IMR-90 (cell line): ENCODE measurements around the gene ALCAM. TPM values are rescaled to one million over a fixed set of nuclear protein-coding genes. Genes with fewer than 3 reads are reported as not detected.

ENCODE experiments used
- ATAC-seq: fragments of 200-7000 bp; cut with Tn5 transposase; 2 replicates; pipeline ENCODE4 v1.9.1; 2020; ENCODE audit warnings: low read depth, mild to moderate bottlenecking, moderate library complexity
- BruUV-seq: library from RNA; stranded (reverse); fragments of 400-500 nt; replicated peaks from 2 replicates; lab custom pipeline; 2021; lab: Mats Ljungman, UMichigan
- CTCF ChIA-PET: fragments of 300-600 bp; formaldehyde crosslinking; extraction: SDS; loops from one replicate; lab custom pipeline; 2021; ENCODE audit warnings: antibody characterized with exemption; lab: Yijun Ruan, JAX
- POLR2A ChIA-PET: fragments of 300-600 bp; sonication (Branson Sonifier 250); formaldehyde crosslinking; loops from one replicate; lab custom pipeline; 2022; ENCODE audit warnings: antibody characterized with exemption; ENCODE audit not compliant: unreplicated experiment; lab: Charles Lee
- DNase-seq: peaks from one replicate; pipeline ENCODE4 v3.0.0; 2013
- H2AFZ ChIP-seq: replicated peaks from 2 replicates; pipeline ENCODE3; 2013; ENCODE audit warnings: low read length, mild to moderate bottlenecking; ENCODE audit not compliant: poor library complexity
- H2AK5ac ChIP-seq: 2 replicates; pipeline ENCODE4 v1.6.1; 2013; ENCODE audit warnings: low read depth, low read length, inconsistent platforms
- H2AK9ac ChIP-seq: replicated peaks from 2 replicates; pipeline ENCODE3; 2013; ENCODE audit warnings: mild to moderate bottlenecking, low read depth, low read length, moderate library complexity; ENCODE audit not compliant: poor library complexity
- H2BK120ac ChIP-seq: 2 replicates; pipeline ENCODE4 v1.6.1; 2013; ENCODE audit warnings: low read depth, low read length, inconsistent platforms
- H2BK15ac ChIP-seq: 3 replicates; pipeline ENCODE4 v1.6.1; 2013; ENCODE audit warnings: low read depth, low read length, inconsistent platforms
- H2BK20ac ChIP-seq: 2 replicates; pipeline ENCODE4 v1.6.1; 2013; ENCODE audit warnings: low read depth, mild to moderate bottlenecking, inconsistent platforms, low read length, moderate library complexity
- H2BK5ac ChIP-seq: 2 replicates; pipeline ENCODE4 v1.6.1; 2013; ENCODE audit warnings: mild to moderate bottlenecking, low read depth, low read length, inconsistent platforms; ENCODE audit not compliant: poor library complexity, severe bottlenecking
- H3K14ac ChIP-seq: replicated peaks from 2 replicates; pipeline ENCODE4 v1.6.1; 2013; ENCODE audit warnings: low read depth, low read length, inconsistent platforms
- H3K18ac ChIP-seq: 2 replicates; pipeline ENCODE4 v1.6.1; 2013; ENCODE audit warnings: low read depth, low read length, control low read depth
- H3K23ac ChIP-seq: 2 replicates; pipeline ENCODE4 v1.6.1; 2013; ENCODE audit warnings: low read depth, low read length, inconsistent platforms
- H3K27ac ChIP-seq: 2 replicates; pipeline ENCODE4 v1.5.1; 2013; ENCODE audit warnings: mild to moderate bottlenecking, control low read depth, low read length; ENCODE audit not compliant: insufficient read depth
- H3K27me3 ChIP-seq: 2 replicates; pipeline ENCODE4 v1.6.1; 2013; ENCODE audit warnings: low read length; ENCODE audit not compliant: control insufficient read depth, insufficient read depth
- H3K36me3 ChIP-seq: 2 replicates; pipeline ENCODE4 v1.6.1; 2013; ENCODE audit warnings: low read length, mixed read lengths; ENCODE audit not compliant: control insufficient read depth, insufficient read depth
- H3K4ac ChIP-seq: 2 replicates; pipeline ENCODE4 v1.6.1; 2013; ENCODE audit warnings: low read depth, low read length, inconsistent platforms
- H3K4me1 ChIP-seq: 2 replicates; pipeline ENCODE4 v1.6.1; 2013; ENCODE audit warnings: low read length, mixed read lengths; ENCODE audit not compliant: control insufficient read depth, insufficient read depth
- H3K4me2 ChIP-seq: 2 replicates; pipeline ENCODE4 v1.6.1; 2013; ENCODE audit warnings: low read depth, mild to moderate bottlenecking, control low read depth, low read length, moderate library complexity
- H3K4me3 ChIP-seq: 2 replicates; pipeline ENCODE4 v1.5.1; 2013; ENCODE audit warnings: low read depth, mild to moderate bottlenecking, control low read depth, low read length, moderate library complexity; ENCODE audit not compliant: insufficient read depth
- H3K56ac ChIP-seq: 2 replicates; pipeline ENCODE4 v1.6.1; 2013; ENCODE audit warnings: low read length, inconsistent platforms; ENCODE audit not compliant: insufficient read depth; ENCODE audit errors: extremely low read depth
- H3K79me1 ChIP-seq, 2 experiments: 2 replicates each; pipeline ENCODE4 v1.6.1; 2013; ENCODE audit warnings: low read length in 2 of 2, inconsistent platforms in 1 of 2, low read depth in 1 of 2
- H3K9ac ChIP-seq: 2 replicates; pipeline ENCODE4 v1.6.1; 2013; ENCODE audit warnings: low read depth, low read length, control low read depth
- H3K9me1 ChIP-seq: 2 replicates; pipeline ENCODE4 v1.6.1; 2013; ENCODE audit warnings: low read length, inconsistent platforms; ENCODE audit not compliant: insufficient read depth
- H3K9me3 ChIP-seq: 2 replicates; pipeline ENCODE4 v1.6.1; 2013; ENCODE audit warnings: low read length; ENCODE audit not compliant: control insufficient read depth, insufficient read depth
- H4K20me1 ChIP-seq: 2 replicates; pipeline ENCODE4 v1.6.1; 2013; ENCODE audit warnings: low read length, inconsistent platforms; ENCODE audit not compliant: insufficient read depth
- H4K5ac ChIP-seq: 2 replicates; pipeline ENCODE4 v1.6.1; 2013; ENCODE audit warnings: mild to moderate bottlenecking, low read depth, low read length, control low read depth
- H4K8ac ChIP-seq, 2 experiments: 2 replicates each; pipeline ENCODE4 v1.6.1; 2013; ENCODE audit warnings: low read depth in 2 of 2, low read length in 2 of 2, control low read depth in 1 of 2, inconsistent platforms in 1 of 2
- H4K91ac ChIP-seq: 2 replicates; pipeline ENCODE4 v1.6.1; 2013; ENCODE audit warnings: low read depth, low read length, inconsistent platforms; ENCODE audit not compliant: insufficient read depth
- BHLHE40 ChIP-seq: fragments of 150-350 bp; IDR thresholded peaks from 2 replicates; pipeline ENCODE4 v1.6.1; 2016; ENCODE audit warnings: mild to moderate bottlenecking, low read depth, low read length
- CHD1 ChIP-seq: IDR thresholded peaks from 2 replicates; pipeline ENCODE4 v1.6.1; 2012; ENCODE audit warnings: low read depth, low read length, improper control_type of control experiment
- ELK1 ChIP-seq: fragments of 150-350 bp; IDR thresholded peaks from 2 replicates; pipeline ENCODE4 v1.6.1; 2016; ENCODE audit warnings: low read depth, mild to moderate bottlenecking, low read length, moderate library complexity, borderline replicate concordance
- MXI1 ChIP-seq: IDR thresholded peaks from 2 replicates; pipeline ENCODE4 v1.6.1; 2012; ENCODE audit warnings: low read depth, mild to moderate bottlenecking, low read length, moderate library complexity, borderline replicate concordance
- POLR2A ChIP-seq: IDR thresholded peaks from 2 replicates; pipeline ENCODE4 v1.6.1; 2012; ENCODE audit warnings: mild to moderate bottlenecking, low read depth, low read length
- RAD21 ChIP-seq: IDR thresholded peaks from 2 replicates; pipeline ENCODE4 v1.6.1; 2012; ENCODE audit warnings: low read length, improper control_type of control experiment
- RCOR1 ChIP-seq: IDR thresholded peaks from 2 replicates; pipeline ENCODE4 v1.6.1; 2012; ENCODE audit warnings: mild to moderate bottlenecking, low read length, improper control_type of control experiment; ENCODE audit not compliant: insufficient replicate concordance
- RFX5 ChIP-seq: IDR thresholded peaks from 2 replicates; pipeline ENCODE4 v1.8.0; 2012; ENCODE audit warnings: low read depth, mild to moderate bottlenecking, low read length, moderate library complexity
- SMC3 ChIP-seq: fragments of 150-350 bp; IDR thresholded peaks from 2 replicates; pipeline ENCODE4 v1.6.1; 2016; ENCODE audit warnings: low read depth, mild to moderate bottlenecking, antibody characterized with exemption, low read length, moderate library complexity
- USF2 ChIP-seq: fragments of 150-350 bp; IDR thresholded peaks from 2 replicates; pipeline ENCODE4 v1.6.1; 2017; ENCODE audit warnings: mild to moderate bottlenecking, antibody characterized with exemption, low read length, low read depth
- WGBS, 2 experiments: methylation state at CpG; one replicate each; pipeline versions ENCODE4 v1.1.5 to v1.1.7; 2013; ENCODE audit warnings: missing lambda C conversion rate in 2 of 2; ENCODE audit not compliant: insufficient read length in 1 of 2; ENCODE audit errors: extremely low coverage in 2 of 2; 5-methylcytosine and 5-hydroxymethylcytosine counted together
- dilution Hi-C: fragments of 300-500 bp; cut with HindIII; formaldehyde crosslinking; loops from one replicate; pipeline ENCODE4 v1.14.3; 2018; ENCODE audit warnings: low sequenced_read_pairs; ENCODE audit not compliant: unreplicated experiment
- in situ Hi-C: fragments of 300-500 bp; cut with MboI; formaldehyde crosslinking; loops from 3 replicates; pipeline ENCODE4 v1.14.3; 2019; ENCODE audit warnings: low sequenced_read_pairs, inconsistent platforms, mixed read lengths
- intact Hi-C: fragments of 100-400 bp; cut with micrococcal nuclease; formaldehyde crosslinking; loops from 2 replicates; pipeline ENCODE4 v1.10.0; 2022
- polyA plus RNA-seq, 3 experiments: library from polyadenylated mRNA; depleted of rRNA; stranded (reverse); fragments of >200 nt; gene quantifications; 2 replicates each; pipeline ENCODE4 v1.2.3, GENCODE V29; 2012; ENCODE audit warnings: low replicate concordance in 1 of 3
- total RNA-seq: library from RNA; depleted of rRNA; stranded (reverse); fragments of >200 nt; gene quantifications from 2 replicates; pipeline ENCODE4 v1.2.3, GENCODE V29; 2012

ALCAM gene
- total and polyA plus RNA-seq, 2 of the 4 experiments (the other 2 are of a cell fraction): 117 to 423 TPM

DNA sequence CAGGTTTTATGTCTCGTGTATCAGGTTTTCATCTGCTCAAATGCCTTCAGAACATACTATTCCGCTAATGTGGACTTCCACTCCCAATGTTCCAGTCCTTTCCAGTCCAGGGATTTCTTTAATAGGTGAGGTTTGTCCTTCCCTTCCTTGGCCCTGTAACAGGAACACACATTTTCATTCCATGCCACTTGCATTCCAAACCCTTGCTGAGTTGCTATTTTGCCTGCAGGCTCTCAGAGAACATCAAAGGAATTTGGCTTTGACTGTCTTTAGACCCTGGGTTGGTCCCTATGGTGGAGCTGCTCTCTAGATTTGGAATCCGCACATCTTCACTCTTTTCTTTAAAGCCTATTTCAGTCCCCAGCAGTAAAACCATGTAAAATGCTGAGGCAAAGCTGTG lies 12.3 kb upstream of the ALCAM start:
- H3K9me1 ChIP-seq: peaks cover 12% of the 10 kb centered on the region
- H3K9ac ChIP-seq: peak overlapping the region; percentile 41
- H2BK20ac ChIP-seq: peak overlapping the region; percentile 90
- peak overlapping the region; percentile 97 for H2BK120ac ChIP-seq
- H3K27me3 ChIP-seq: no peaks in the 10 kb centered on the region
- TF ChIP-seq SMC3: no peak
- TF ChIP-seq MXI1: no peak
- no peak for TF ChIP-seq USF2
- no peak for TF ChIP-seq RFX5
- TF ChIP-seq ELK1: no peak
- TF ChIP-seq BHLHE40: no peak
- no peak for TF ChIP-seq RAD21
- no peak for TF ChIP-seq CHD1
- no peak for TF ChIP-seq RCOR1
- TF ChIP-seq POLR2A: no peak
- intact Hi-C loops (no loop called here), in situ Hi-C loops (loop anchor here (25.0 kb wide), 1 partner anchor 442 kb away; no protein-coding TSS in a partner anchor), dilution Hi-C loops (no loop called here)
- H2AK5ac ChIP-seq: peak overlapping the region; percentile 60; the same call in 1 of the 2 replicates
- peak overlapping the region; percentile 53; the same call in 2 of the 3 replicates for H2BK15ac ChIP-seq
- H3K23ac ChIP-seq: peak overlapping the region; percentile 96
- H3K36me3 ChIP-seq: no peaks in the 10 kb centered on the region
- H4K5ac ChIP-seq: peak overlapping the region; percentile 62
- no peak for DNase-seq
- peak overlapping the region; percentile 95 for H3K4ac ChIP-seq
- H3K14ac ChIP-seq: peak overlapping the region; percentile 96
- ChIA-PET CTCF (no interaction called here), POLR2A (interaction anchor here (0.6 kb wide), 1 partner anchor 383 kb away, joined by 4 read pairs; no protein-coding TSS in a partner anchor)
- peak overlapping the region; percentile 99 for H4K91ac ChIP-seq
- no peaks in the 10 kb centered on the region for H3K9me3 ChIP-seq
- H3K4me2 ChIP-seq: peak overlapping the region; percentile 69
- H3K18ac ChIP-seq: peak overlapping the region; percentile 23; the same call in 1 of the 2 replicates
- H4K8ac ChIP-seq: peak overlapping the region; percentile 97; a peak in 3 of 4 replicates
- peak overlapping the region; percentile 37 for H3K4me3 ChIP-seq
- H2BK5ac ChIP-seq: peak overlapping the region; percentile 81
- H3K56ac ChIP-seq: peak overlapping the region; percentile 79
- H3K79me1 ChIP-seq: peaks cover 0 to 22% of the 10 kb centered on the region in 2 experiments; a peak in 2 of 4 replicates
- H2AFZ ChIP-seq: peak overlapping the region; percentile 61
- peak overlapping the region; percentile 10 for H2AK9ac ChIP-seq
- H3K4me1 ChIP-seq: peaks cover 16% of the 10 kb centered on the region; the same call in 1 of the 2 replicates
- no CpG with 5 or more reads among the region's 3 CpGs for WGBS, 2 experiments
- no TSS peak for BruUV-seq
- H4K20me1 ChIP-seq: no peaks in the 10 kb centered on the region
- peak overlapping the region; percentile 71 for H3K27ac ChIP-seq
- ATAC-seq: 0 out of 2 replicates have a peak, but pooled peaks have one; percentile 4
